GM15510 (cell line): ENCODE data around the gene EPS8L2.

Experiments
- POLR2A ChIP-seq: IDR thresholded peaks from 3 replicates; pipeline ENCODE4 v1.6.1; 2011; ENCODE audit warnings: borderline replicate concordance; ENCODE audit not compliant: insufficient read length; ENCODE audit errors: extremely low read depth

The EPS8L2 gene

DNA sequence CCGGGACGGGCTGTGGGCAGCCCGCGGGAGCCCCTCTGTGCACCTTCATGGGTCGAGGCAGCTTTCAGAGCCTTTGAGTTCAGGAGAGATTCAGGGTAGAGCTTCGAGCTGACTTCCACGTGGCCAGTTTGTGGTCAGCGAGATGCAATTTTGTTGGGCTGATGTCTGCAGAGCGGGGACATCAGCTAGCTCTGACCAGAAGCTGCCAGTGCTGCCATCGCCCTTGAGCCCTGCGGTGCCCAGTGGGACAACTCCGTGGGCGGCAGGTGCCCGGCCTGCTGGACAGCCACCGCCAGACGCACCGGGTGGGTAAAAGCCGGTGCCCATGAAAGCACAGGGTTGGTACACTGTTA lies 42.0 kb downstream of the EPS8L2 start:
- TF ChIP-seq POLR2A, result no peak

DNA sequence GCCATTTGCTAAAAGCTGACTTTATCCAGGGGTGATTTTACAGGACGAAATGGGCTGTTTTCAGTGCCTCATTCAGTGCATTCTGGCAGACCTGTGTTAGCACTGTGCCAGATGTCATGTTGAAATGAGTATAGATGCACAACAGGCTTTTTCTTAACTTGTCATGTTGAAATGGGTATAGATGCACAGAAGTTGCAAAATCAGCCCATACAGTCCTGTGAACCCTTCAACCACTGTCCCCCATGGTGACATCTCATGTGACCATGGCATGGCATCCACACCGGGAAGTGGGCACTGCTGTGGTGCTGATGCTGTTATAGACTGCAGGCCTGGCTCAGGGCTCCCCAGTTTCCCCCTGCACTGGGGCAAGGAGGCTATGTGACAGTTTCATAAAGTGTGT lies 43.7 kb downstream of the EPS8L2 start:
- no peak for TF ChIP-seq POLR2A

DNA sequence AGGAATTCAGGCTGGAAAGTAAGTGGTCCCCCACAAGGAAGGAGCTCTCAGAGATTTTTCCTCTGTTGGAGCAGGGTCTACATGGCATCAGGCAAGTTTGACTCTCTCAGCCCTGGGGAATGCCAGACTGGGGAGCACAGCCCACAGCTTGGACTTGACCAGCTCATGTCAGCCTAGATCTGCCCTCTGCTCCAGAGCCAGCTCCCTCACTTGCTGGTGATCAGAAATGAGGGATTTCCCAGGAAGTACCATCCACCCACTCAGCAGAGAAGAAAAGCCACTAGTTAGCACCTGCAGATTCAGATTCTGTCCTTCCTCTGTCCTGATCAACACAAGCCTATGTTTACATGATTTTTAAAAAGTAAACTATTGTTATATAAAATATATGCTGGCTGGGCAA lies 54.2 kb downstream of the EPS8L2 start:
- no peak for TF ChIP-seq POLR2A

DNA sequence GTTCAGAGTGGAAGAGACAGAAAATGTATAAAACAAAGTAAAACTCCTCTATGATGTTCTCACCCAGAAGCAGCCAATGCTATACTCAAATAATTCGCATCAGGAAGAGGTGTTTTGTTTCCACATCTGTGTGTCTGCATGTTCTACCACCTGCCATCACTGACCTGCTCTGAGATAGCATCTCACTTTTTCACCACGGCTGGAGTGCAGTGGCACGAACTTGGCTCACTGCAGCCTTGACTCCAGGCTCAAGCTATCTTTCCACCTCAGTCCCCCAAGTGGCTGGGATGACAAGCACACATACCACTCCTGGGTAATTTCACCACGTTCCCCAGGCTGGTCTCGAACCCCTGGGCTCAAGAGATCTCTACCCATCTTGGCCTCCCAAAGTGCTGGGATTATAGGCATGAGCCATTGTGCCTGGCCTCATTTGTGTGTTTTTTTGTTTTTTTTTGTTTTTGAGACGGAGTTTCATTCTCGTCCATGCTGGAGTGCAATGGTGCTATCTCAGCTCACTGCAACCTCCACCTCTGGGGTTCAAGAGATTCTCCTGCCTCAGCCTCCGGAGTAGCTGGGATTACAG lies 55.6 kb downstream of the EPS8L2 start:
- no peak for TF ChIP-seq POLR2A

DNA sequence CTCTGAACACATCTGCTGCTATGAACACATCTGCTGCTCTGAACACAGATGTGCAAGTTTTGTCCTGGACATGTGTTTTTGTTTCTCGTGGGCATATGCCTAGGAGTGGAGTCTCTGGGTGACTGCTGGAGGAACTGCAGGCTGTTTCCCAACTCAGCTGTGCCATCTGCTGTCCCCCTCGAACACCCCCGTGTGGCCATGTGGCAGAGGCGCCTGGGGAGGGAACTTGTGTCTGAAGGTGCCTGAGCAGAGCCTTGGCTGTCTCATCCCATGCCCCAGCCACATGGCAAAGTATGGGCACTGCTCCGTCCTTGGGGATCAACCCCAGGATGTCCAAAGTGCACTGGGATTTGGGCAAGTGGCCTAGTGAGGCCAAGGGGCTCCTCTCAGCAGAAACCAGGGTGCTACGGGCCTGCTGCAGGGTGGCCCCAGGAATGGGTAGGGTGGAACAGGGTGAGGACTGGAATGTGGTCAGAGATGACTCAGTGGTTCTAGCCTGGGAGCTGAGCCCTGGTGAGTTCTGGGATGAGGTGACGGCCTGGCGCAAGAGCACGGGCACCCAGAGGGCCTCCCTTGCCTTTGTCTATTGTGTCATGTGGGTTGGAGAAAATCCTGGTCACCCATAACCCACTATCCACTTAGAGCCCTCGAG lies 56.5 kb downstream of the EPS8L2 start:
- no peak for TF ChIP-seq POLR2A

DNA sequence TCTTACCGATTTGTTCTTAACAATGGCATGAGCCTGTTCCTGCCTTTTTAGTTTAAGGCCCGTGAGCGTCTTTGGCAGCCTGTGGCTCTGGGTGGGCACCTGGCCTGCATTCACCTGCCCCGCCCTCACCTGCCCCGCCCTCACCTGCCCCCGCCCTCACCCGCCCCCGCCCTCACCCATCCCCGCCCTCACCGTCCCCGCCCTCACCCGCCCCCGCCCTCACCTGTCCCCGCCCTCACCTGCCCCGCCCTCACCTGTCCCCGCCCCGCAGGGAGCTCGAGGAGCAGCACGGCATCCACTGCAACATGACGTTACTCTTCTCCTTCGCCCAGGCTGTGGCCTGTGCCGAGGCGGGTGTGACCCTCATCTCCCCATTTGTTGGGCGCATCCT lies 57.0 kb downstream of the EPS8L2 start:
- TF ChIP-seq POLR2A, result no peak

DNA sequence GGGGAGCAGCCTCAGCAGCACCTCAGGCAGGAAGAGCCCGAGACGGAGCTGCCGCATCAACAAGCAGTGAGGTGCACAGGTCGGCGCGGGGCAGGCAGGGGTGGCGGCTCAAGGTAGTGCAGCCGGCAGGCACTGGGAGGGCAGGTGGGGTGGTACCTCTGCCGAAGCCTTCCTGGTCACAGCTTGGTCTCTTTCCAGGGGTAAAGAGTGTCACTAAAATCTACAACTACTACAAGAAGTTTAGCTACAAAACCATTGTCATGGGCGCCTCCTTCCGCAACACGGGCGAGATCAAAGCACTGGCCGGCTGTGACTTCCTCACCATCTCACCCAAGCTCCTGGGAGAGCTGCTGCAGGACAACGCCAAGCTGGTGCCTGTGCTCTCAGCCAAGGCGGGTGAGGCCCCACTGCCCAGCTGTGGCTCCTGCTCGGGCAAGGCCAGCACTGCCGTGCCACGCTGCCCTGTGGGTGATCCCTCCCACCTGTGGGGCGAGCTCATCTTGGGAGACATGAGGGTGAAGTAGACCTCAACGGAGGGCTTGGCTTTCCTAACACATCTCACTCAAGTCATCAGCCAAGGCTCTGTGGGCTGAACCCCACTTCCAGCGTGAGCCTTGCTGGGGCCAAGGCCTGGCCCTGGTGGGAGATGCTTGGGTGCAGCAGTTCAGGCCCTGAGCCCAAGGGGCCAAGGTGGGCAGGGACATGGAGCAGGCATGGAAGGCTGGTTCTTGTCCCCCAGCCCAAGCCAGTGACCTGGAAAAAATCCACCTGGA lies 57.7 kb downstream of the EPS8L2 start:
- TF ChIP-seq POLR2A, result no peak

DNA sequence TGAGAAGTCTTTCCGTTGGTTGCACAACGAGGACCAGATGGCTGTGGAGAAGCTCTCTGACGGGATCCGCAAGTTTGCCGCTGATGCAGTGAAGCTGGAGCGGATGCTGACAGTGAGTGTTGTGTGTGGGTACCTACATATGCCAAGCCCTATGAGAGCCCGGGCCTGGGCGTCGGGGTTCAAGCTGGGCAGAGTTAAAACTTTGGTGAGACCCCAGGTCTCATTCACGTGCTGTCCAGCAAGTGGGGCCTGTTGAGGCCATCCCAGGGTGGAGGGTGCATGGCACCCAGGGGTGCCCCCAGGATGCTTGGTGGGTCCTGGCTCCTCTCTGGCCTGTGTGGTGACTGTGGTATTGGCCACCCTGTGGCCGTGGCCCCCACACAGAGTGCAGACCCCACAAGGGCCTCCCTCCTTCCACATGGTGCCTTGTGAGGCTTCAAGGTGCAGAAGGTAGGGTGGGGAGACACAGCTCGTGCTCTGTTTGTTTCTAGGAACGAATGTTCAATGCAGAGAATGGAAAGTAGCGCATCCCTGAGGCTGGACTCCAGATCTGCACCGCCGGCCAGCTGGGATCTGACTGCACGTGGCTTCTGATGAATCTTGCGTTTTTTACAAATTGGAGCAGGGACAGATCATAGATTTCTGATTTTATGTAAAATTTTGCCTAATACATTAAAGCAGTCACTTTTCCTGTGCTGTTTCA lies 58.4 kb downstream of the EPS8L2 start:
- TF ChIP-seq POLR2A, result peak; percentile 5

DNA sequence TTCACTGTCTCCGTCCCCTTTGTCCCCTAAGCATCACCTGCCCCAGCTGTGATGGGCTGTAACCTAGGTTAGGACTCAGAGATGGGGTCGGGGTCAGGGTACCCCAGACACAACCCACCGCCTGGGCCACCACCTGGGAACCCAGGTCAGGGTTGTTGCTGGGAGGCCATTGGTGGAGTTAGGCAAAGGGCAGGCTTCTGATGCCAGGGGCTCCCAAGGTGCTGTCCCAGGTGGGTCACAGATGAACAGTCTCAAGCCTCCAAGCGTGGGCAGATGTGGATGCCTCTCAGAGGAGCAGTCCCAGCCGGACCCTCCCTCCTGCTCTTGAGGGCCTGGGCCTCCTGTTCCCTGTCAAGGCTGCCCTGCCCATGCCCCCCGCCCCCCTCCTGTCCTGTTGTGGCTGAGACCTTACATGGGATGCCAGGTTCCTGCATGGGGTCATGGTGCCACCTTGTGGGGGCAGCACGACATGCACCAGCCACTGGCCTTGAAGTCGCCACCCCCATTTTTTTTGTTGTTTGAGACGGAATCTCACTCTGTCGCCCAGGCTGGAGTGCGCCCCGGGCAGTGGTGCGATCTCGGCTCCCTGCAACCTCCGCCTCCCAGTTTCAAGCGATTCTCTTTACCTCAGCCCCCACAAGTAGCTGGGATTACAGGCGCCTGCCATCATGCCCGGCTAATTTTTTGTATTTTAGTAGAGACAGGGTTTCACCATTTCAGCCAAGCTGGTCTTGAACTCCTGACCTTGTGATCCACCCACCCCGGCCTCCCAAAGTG lies 59.2 kb downstream of the EPS8L2 start:
- TF ChIP-seq POLR2A, result no peak

DNA sequence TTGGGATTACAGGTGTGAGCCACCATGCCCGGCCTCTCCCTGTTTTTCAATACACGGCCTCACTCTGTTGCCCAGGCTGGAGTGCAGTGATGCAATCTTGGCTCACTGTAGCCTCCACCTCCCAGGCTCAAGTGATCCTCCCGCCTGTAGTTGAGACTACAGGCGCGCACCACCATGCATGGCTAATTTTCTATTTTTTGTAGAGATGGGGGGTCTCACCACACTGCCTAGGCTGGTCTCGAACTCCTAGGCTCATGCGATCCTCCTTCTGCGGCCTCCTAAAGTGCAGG lies 59.7 kb downstream of the EPS8L2 start:
- no peak for TF ChIP-seq POLR2A

DNA sequence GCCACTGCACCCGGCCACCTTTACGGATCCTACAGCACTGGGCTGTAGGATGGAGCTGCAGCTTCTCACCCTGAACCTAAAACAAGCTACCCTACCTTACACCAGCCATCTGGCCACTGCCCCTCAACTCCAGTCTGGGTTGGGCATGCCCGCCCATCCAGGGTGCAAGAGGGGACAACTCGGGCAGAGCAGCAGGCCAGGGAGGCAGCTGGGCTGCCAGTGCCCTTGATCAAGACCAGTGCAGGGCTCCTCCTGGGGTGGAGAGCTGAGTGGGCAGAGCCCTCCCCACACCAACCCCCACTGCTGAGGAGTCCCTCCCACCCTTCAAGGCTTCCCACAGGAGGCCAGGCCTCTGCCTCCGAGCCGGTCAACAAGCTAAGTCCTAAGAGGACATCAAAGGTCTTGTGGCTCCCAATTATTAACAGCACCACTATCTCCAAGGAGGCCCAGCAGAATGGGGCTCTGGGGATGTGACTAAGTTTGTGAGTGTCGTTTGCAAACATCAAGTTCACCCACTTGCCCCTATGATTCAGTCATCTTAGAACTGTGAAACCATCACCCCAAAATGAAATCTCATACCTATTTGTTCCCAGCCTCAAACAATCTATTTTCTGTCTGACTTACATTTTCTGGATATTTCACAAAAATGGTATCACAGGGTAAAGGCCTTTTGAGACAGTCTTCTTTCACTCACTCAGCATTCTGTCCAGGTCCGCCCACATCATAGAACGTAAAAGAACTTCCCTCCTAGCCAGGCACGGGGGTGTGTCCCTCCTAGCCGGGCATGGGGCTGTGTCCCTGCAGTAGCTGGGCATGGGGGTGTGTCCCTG lies 60.3 kb downstream of the EPS8L2 start:
- no peak for TF ChIP-seq POLR2A

DNA sequence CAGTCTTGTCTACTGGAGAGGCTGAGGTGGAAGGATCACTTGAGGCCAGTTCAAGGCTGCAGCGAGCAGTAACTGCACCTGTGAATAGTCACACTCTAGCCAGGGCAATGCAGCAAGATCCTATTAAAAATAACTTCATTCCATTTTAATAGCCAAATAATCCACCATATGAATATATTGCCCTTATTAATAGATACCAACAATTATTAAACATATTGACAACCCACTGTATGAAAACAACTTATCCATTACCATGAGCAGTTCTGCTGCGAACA lies 60.8 kb downstream of the EPS8L2 start:
- TF ChIP-seq POLR2A, result no peak

DNA sequence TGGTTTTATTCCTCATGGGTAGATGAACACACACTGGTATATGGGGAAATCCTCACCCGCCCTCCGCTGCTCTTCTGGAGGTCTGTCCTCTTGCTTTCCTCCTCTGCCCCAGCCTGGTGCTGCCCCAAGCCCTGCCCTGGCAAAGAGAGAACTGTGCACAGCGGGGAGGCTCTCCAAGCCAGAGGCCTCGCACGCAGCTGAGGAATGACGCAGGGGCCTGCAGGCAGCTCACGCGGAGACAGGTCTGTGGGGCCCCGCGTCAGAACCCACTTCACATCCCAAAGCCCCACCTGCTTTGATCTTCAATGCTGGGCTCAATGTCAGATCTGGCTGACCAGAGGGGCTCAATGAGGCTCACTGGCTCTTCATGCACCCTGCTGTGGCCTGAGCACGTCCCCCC lies 61.2 kb downstream of the EPS8L2 start:
- TF ChIP-seq POLR2A, result no peak

DNA sequence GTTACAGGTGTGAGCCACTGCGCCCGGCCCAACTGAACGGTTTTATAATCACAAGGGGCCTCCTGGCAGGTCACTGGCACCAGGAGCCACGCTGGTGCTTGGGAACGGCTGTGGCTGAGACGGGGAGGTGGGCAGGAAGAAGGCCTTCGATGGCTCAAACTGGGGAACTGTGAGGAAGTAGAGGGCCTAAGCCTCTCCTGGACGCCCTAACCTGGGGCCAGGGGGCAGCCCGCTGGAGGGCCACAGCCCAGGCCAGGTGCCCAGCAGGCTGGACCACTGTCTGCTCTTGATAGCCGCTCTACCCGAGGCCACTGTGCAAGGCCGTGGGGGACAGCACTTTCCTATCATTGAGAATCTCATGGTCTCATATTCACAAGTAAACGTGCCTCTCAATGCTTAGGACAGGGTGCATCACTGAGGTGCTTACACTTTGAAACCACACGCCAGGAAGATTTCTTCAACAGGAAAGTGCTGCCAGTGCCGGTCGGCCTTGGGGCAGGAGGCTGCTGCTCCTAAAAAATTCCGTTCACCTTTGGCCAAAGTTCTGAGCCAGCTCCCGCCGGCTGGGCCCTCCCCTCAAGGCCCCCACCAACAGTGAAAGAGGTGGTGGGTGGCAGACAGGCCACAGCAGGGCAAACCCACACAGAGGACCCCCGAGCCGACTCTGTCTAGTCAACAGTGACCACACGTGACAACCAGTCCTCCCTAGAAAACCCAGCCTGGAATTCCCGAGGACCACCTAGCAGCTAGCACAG lies 64.0 kb downstream of the EPS8L2 start:
- no peak for TF ChIP-seq POLR2A
